PC-3 (cell line): Measurements from ENCODE around the gene ANK3. TPM values are rescaled to one million over a fixed set of nuclear protein-coding genes. Genes with fewer than 3 reads are reported as not detected.

ENCODE experiments used
- ATAC-seq: fragments of 200-7000 bp; cut with Tn5 transposase; 2 replicates; pipeline ENCODE4 v1.9.1; 2020; ENCODE audit warnings: mild to moderate bottlenecking, moderate library complexity
- BruUV-seq: library from RNA; stranded (reverse); fragments of 400-500 nt; replicated peaks from 2 replicates; lab custom pipeline; 2021; lab: Mats Ljungman, UMichigan
- CTCF ChIA-PET: fragments of 300-600 bp; sonication (Branson Sonifier 250); formaldehyde crosslinking; loops from one replicate; lab custom pipeline; 2022; ENCODE audit warnings: antibody characterized with exemption; lab: Charles Lee
- POLR2A ChIA-PET: fragments of 300-600 bp; sonication (Branson Sonifier 250); formaldehyde crosslinking; loops from one replicate; lab custom pipeline; 2022; ENCODE audit warnings: antibody characterized with exemption; ENCODE audit not compliant: unreplicated experiment; lab: Charles Lee
- DNase-seq: peaks from one replicate; pipeline ENCODE4 v3.0.0-alpha.2; 2015
- H2AFZ ChIP-seq: fragments of 300-600 bp; sonication (generic); 2 replicates; pipeline ENCODE4 v1.6.0; 2016; ENCODE audit warnings: antibody characterized with exemption, low read length
- H3F3A ChIP-seq: fragments of 300-600 bp; sonication (generic); one replicate; pipeline ENCODE4 v1.6.0; 2017; ENCODE audit warnings: antibody characterized with exemption, low read length, control low read depth, mild to moderate bottlenecking; ENCODE audit not compliant: unreplicated experiment
- H3K27ac ChIP-seq: fragments of 300-600 bp; sonication (generic); 2 replicates; pipeline ENCODE4 v1.5.1; 2016; ENCODE audit warnings: mild to moderate bottlenecking, low read length
- H3K27me3 ChIP-seq: fragments of 300-600 bp; sonication (generic); 2 replicates; pipeline ENCODE4 v1.6.1; 2016; ENCODE audit warnings: low read length, mixed read lengths
- H3K36me3 ChIP-seq: fragments of 300-600 bp; sonication (generic); 2 replicates; pipeline ENCODE4 v1.6.1; 2016; ENCODE audit warnings: low read depth, mixed run types, low read length, mixed read lengths
- H3K4me1 ChIP-seq: fragments of 300-600 bp; sonication (generic); 2 replicates; pipeline ENCODE4 v1.5.1; 2016; ENCODE audit warnings: low read length; ENCODE audit not compliant: insufficient read depth
- H3K4me2 ChIP-seq: fragments of 300-600 bp; sonication (generic); 2 replicates; pipeline ENCODE4 v1.6.0; 2016; ENCODE audit warnings: low read length
- H3K4me3 ChIP-seq: fragments of 300-600 bp; sonication (generic); 2 replicates; pipeline ENCODE4 v1.5.1; 2016; ENCODE audit warnings: mild to moderate bottlenecking, low read length, mixed read lengths
- H3K79me2 ChIP-seq: fragments of 300-600 bp; sonication (generic); 2 replicates; pipeline ENCODE4 v1.6.1; 2017; ENCODE audit warnings: low read length, mixed read lengths
- H3K9ac ChIP-seq: fragments of 300-600 bp; sonication (generic); 2 replicates; pipeline ENCODE4 v1.6.0; 2016; ENCODE audit warnings: mild to moderate bottlenecking, low read length
- H3K9me2 ChIP-seq: fragments of 300-600 bp; sonication (generic); replicated peaks from 2 replicates; pipeline ENCODE4 v1.6.1; 2016; ENCODE audit warnings: mixed run types, low read length, mixed read lengths
- H3K9me3 ChIP-seq: fragments of 300-600 bp; sonication (generic); 2 replicates; pipeline ENCODE4 v1.6.1; 2016; ENCODE audit warnings: low read length, mixed read lengths
- H4K20me1 ChIP-seq: fragments of 300-600 bp; sonication (generic); 2 replicates; pipeline ENCODE4 v1.6.1; 2016; ENCODE audit warnings: low read length, mixed read lengths
- CTCF ChIP-seq: fragments of 300-600 bp; sonication (generic); conservative IDR thresholded peaks from 2 replicates; pipeline ENCODE4 v1.5.1; 2017; ENCODE audit warnings: antibody characterized with exemption, low read depth, mild to moderate bottlenecking, low read length
- EZH2 ChIP-seq: fragments of 300-600 bp; sonication (generic); IDR thresholded peaks from one replicate; pipeline ENCODE4 v1.6.1; 2017; ENCODE audit warnings: antibody characterized with exemption, mild to moderate bottlenecking, low read length; ENCODE audit not compliant: unreplicated experiment
- EZH2phosphoT487 ChIP-seq: fragments of 300-600 bp; sonication (generic); IDR thresholded peaks from 2 replicates; pipeline ENCODE4 v1.6.1; 2018; ENCODE audit warnings: mild to moderate bottlenecking, antibody characterized with exemption, low read length, borderline replicate concordance
- intact Hi-C: fragments of 100-400 bp; cut with micrococcal nuclease; formaldehyde crosslinking; loops from 2 replicates; pipeline ENCODE4 v1.9.0; 2023
- total RNA-seq: library from RNA; depleted of rRNA; stranded (reverse); fragments of >200 nt; gene quantifications from 2 replicates; pipeline ENCODE4 v1.2.3, GENCODE V29; 2014

The ANK3 gene
- total RNA-seq, 1 experiment from 2014 or later: 29.5 TPM

GRCh38 chr10:60291344-60291930, 98.2 kb downstream of the ANK3 start:
- Histone ChIP-seq H4K20me1 (no peaks in the 10 kb centered on the region), H3K36me3 (no peaks in the 10 kb centered on the region), H3K9ac (no peak overlapping the region), H3K27ac (no peak overlapping the region), H2AFZ (no peak overlapping the region), H3K9me2 (no peaks in the 10 kb centered on the region), H3K4me3 (no peak overlapping the region), H3K9me3 (no peaks in the 10 kb centered on the region), H3K4me1 (peaks cover 6% of the 10 kb centered on the region; the same call in 1 of the 2 replicates), H3K4me2 (no peak overlapping the region), H3K27me3 (no peaks in the 10 kb centered on the region), H3K79me2 (no peaks in the 10 kb centered on the region), H3F3A (no peaks in the 10 kb centered on the region)
- CTCF ChIA-PET: interaction anchor here (0.6 kb wide), 1 partner anchor 190 kb away, joined by 4 read pairs; no protein-coding TSS in a partner anchor
- DNase-seq (no peak), ATAC-seq (no peak)
- TF ChIP-seq EZH2 (no peak), CTCF (no peak), EZH2phosphoT487 (no peak)
- intact Hi-C loops: no loop called here
- POLR2A ChIA-PET: no interaction called here
- no TSS peak for BruUV-seq

- POLR2A ChIA-PET: no interaction called here
- BruUV-seq: no TSS peak
- TF ChIP-seq EZH2phosphoT487 (no peak), EZH2 (no peak), CTCF (no peak)
- intact Hi-C loops: no loop called here
- H3K36me3 ChIP-seq: no peaks in the 10 kb centered on the region
- no peaks in the 10 kb centered on the region for H3F3A ChIP-seq
- no peak overlapping the region for H3K27ac ChIP-seq
- no peak overlapping the region for H3K9ac ChIP-seq
- H3K4me1 ChIP-seq: no peaks in the 10 kb centered on the region
- H2AFZ ChIP-seq: no peak overlapping the region
- no peak overlapping the region for H3K4me3 ChIP-seq
- ATAC-seq (no peak), DNase-seq (no peak)
- no peaks in the 10 kb centered on the region for H4K20me1 ChIP-seq
- H3K9me3 ChIP-seq: no peaks in the 10 kb centered on the region
- no peaks in the 10 kb centered on the region for H3K79me2 ChIP-seq
- H3K27me3 ChIP-seq: no peaks in the 10 kb centered on the region
- H3K4me2 ChIP-seq: no peak overlapping the region
- CTCF ChIA-PET: no interaction called here
- H3K9me2 ChIP-seq: no peaks in the 10 kb centered on the region
Observed at GRCh38 chr10:60290558-60290957, 99.1 kb downstream of the ANK3 start.

- Histone ChIP-seq H3F3A (no peaks in the 10 kb centered on the region), H3K9me3 (no peaks in the 10 kb centered on the region), H3K9ac (no peak overlapping the region), H3K4me3 (no peak overlapping the region), H3K9me2 (no peaks in the 10 kb centered on the region), H3K36me3 (no peaks in the 10 kb centered on the region), H3K27me3 (no peaks in the 10 kb centered on the region), H3K27ac (no peak overlapping the region), H3K79me2 (no peaks in the 10 kb centered on the region), H3K4me1 (peaks cover 3% of the 10 kb centered on the region; the same call in 1 of the 2 replicates), H2AFZ (no peak overlapping the region), H4K20me1 (no peaks in the 10 kb centered on the region), H3K4me2 (no peak overlapping the region)
- no peak for DNase-seq
- intact Hi-C loops: no loop called here
- ATAC-seq: no peak
- ChIA-PET POLR2A (no interaction called here), CTCF (no interaction called here)
- TF ChIP-seq EZH2phosphoT487 (no peak), CTCF (no peak)
- no TSS peak for BruUV-seq
Observed at GRCh38 chr10:60289800-60290199, 99.9 kb downstream of the ANK3 start.
